Measurements from ENCODE around the gene LPP.

DNA sequence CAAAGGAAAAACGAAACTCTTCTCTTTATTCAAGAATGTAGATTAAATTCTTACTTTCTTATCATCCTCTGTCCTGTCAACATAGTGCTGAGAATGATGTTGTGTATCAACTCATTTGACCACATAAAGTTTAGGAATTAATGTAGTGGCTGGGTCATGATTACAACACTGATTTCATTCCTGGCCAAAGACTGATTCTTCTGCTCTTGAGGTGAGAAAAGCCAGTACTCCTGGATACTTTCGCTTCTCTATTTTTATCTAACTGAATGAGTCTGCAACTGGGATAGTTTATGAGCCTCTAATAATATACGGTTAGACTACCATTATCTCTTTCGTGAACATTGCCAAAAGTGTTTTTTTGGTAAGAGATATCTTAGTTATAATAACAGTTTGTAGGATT lies 173.0 kb downstream of the LPP start:
- no peak for TF ChIP-seq CTCF (IDR thresholded peaks at IDR 0.05; ENCODE audit: insufficient read depth, low read length, poor library complexity, severe bottlenecking)
- TF ChIP-seq EZH2phosphoT487 (conservative IDR thresholded peaks at IDR 0.05; ENCODE audit: low read length): no peak

Measured in SU-DHL-6 (cell line).